H1 (cell line): Measurements from ENCODE around the gene DTNB. TPM values are rescaled to one million over a fixed set of nuclear protein-coding genes. Genes with fewer than 3 reads are reported as not detected.

ENCODE experiments used
- CTCF ChIA-PET: fragments of 300-600 bp; sonication (Branson Sonifier 250); formaldehyde crosslinking; loops from one replicate; lab custom pipeline; 2021; ENCODE audit not compliant: partially characterized antibody; lab: Charles Lee
- POLR2A ChIA-PET: fragments of 300-600 bp; sonication (Branson Sonifier 250); formaldehyde crosslinking; loops from one replicate; lab custom pipeline; 2021; ENCODE audit warnings: inconsistent platforms; ENCODE audit not compliant: partially characterized antibody; lab: Charles Lee
- DNase-seq, 2 experiments: peaks; one replicate each; pipeline versions ENCODE4 v3.0.0 to v3.0.0-alpha.2; 2010 to 2022; ENCODE audit warnings: low spot score in 2 of 2, low read depth in 1 of 2, mixed read lengths in 1 of 2
- FAIRE-seq: peaks from 2 replicates; lab custom pipeline; 2011; peaks lifted over from hg19 to GRCh38; lab: Jason Lieb, UNC
- H2AFZ ChIP-seq: 2 replicates; pipeline ENCODE4 v1.8.1; 2012; ENCODE audit warnings: low read length, inconsistent platforms
- H2AK5ac ChIP-seq: 2 replicates; pipeline ENCODE4 v1.6.1; 2013; ENCODE audit warnings: low read depth, low read length
- H2BK120ac ChIP-seq: replicated peaks from 2 replicates; pipeline ENCODE3; 2013; ENCODE audit warnings: low read depth, low read length, inconsistent platforms
- H2BK12ac ChIP-seq: 2 replicates; pipeline ENCODE4 v1.6.1; 2013; ENCODE audit warnings: low read depth, low read length
- H2BK15ac ChIP-seq: 2 replicates; pipeline ENCODE4 v1.6.1; 2013; ENCODE audit warnings: low read length
- H2BK20ac ChIP-seq: 2 replicates; pipeline ENCODE4 v1.6.1; 2013; ENCODE audit warnings: low read length
- H2BK5ac ChIP-seq: 2 replicates; pipeline ENCODE4 v1.6.1; 2013; ENCODE audit warnings: low read depth, low read length
- H3K14ac ChIP-seq: 2 replicates; pipeline ENCODE4 v1.6.1; 2013; ENCODE audit warnings: inconsistent platforms; ENCODE audit not compliant: insufficient read length
- H3K18ac ChIP-seq: 2 replicates; pipeline ENCODE4 v1.6.1; 2013; ENCODE audit warnings: low read length; ENCODE audit errors: extremely low read depth
- H3K23ac ChIP-seq: 2 replicates; pipeline ENCODE4 v1.6.1; 2013; ENCODE audit warnings: inconsistent platforms; ENCODE audit not compliant: insufficient read length
- H3K23me2 ChIP-seq: 2 replicates; pipeline ENCODE4 v1.6.1; 2013; ENCODE audit warnings: low read depth, low read length
- H3K27ac ChIP-seq: 2 replicates; pipeline ENCODE4 v1.6.1; 2011; ENCODE audit warnings: low read depth, low read length, inconsistent platforms
- H3K27me3 ChIP-seq, 4 experiments: replicated peaks in 1 of 4; 1 replicate in 1 of 4; 2 replicates in 3 of 4; pipeline versions ENCODE4 v1.6.1 to v1.8.1; 2011 to 2013; ENCODE audit warnings: low read length in 3 of 4, mild to moderate bottlenecking in 3 of 4, inconsistent platforms in 2 of 4, mixed read lengths in 2 of 4, moderate library complexity in 1 of 4; ENCODE audit not compliant: control insufficient read depth in 3 of 4, insufficient read depth in 3 of 4; ENCODE audit errors: extremely low read depth in 1 of 4
- H3K36me3 ChIP-seq, 4 experiments: 2 replicates each; pipeline versions ENCODE4 v1.6.1 to v1.8.1; 2011 to 2013; ENCODE audit warnings: mild to moderate bottlenecking in 4 of 4, low read length in 3 of 4, moderate library complexity in 2 of 4, control low read depth in 1 of 4, inconsistent platforms in 1 of 4; ENCODE audit not compliant: insufficient read depth in 4 of 4, control insufficient read depth in 2 of 4
- H3K4ac ChIP-seq: replicated peaks from 2 replicates; pipeline ENCODE3; 2013; ENCODE audit warnings: low read length, low read depth, mixed read lengths, inconsistent platforms; ENCODE audit not compliant: insufficient read length
- H3K4me1 ChIP-seq, 4 experiments: replicated peaks in 1 of 4; 1 replicate in 1 of 4; 2 replicates in 3 of 4; pipeline versions ENCODE4 v1.6.1 to v1.8.1; 2011 to 2013; ENCODE audit warnings: low read length in 3 of 4, inconsistent platforms in 2 of 4, mixed read lengths in 1 of 4; ENCODE audit not compliant: insufficient read depth in 4 of 4, control insufficient read depth in 3 of 4
- H3K4me2 ChIP-seq, 2 experiments: 2 replicates each; pipeline versions ENCODE4 v1.6.1 to v1.8.1; 2011 to 2013; ENCODE audit warnings: low read depth in 2 of 2, low read length in 2 of 2, control low read depth in 1 of 2, inconsistent platforms in 1 of 2, mild to moderate bottlenecking in 1 of 2; ENCODE audit not compliant: insufficient read depth in 1 of 2
- H3K4me3 ChIP-seq, 4 experiments: fragments of 200-600, 300-600 bp in 1 of 4; sonication (generic), shearing (Covaris generic), sonication (Bioruptor Twin) in 1 of 4; 2 replicates each; pipeline versions ENCODE4 v1.5.1 to v1.8.1; 2011 to 2016; ENCODE audit warnings: low read length in 4 of 4, low read depth in 3 of 4, control low read depth in 2 of 4, inconsistent platforms in 2 of 4, mild to moderate bottlenecking in 2 of 4, mixed read lengths in 1 of 4, moderate library complexity in 1 of 4; ENCODE audit not compliant: insufficient read depth in 2 of 4; ENCODE audit errors: extremely low read depth in 1 of 4
- H3K56ac ChIP-seq: replicated peaks from 2 replicates; pipeline ENCODE3; 2013; ENCODE audit warnings: low read depth, mild to moderate bottlenecking, mixed read lengths, low read length, inconsistent platforms; ENCODE audit not compliant: insufficient read length
- H3K79me1 ChIP-seq: 2 replicates; pipeline ENCODE4 v1.6.1; 2013; ENCODE audit warnings: low read depth, low read length, control low read depth
- H3K79me2 ChIP-seq, 2 experiments: 2 replicates each; pipeline versions ENCODE4 v1.6.1 to v1.8.1; 2012 to 2013; ENCODE audit warnings: low read length in 2 of 2, mild to moderate bottlenecking in 2 of 2, inconsistent platforms in 1 of 2; ENCODE audit not compliant: insufficient read depth in 2 of 2, control insufficient read depth in 1 of 2
- H3K9ac ChIP-seq, 4 experiments: replicated peaks in 1 of 4; 1 replicate in 1 of 4; 2 replicates in 3 of 4; pipeline versions ENCODE4 v1.6.1 to v1.8.1; 2011 to 2013; ENCODE audit warnings: low read depth in 3 of 4, low read length in 3 of 4, control low read depth in 2 of 4, mild to moderate bottlenecking in 2 of 4, moderate library complexity in 2 of 4, inconsistent platforms in 1 of 4; ENCODE audit errors: extremely low read depth in 1 of 4
- H3K9me3 ChIP-seq, 2 experiments: 2 replicates each; pipeline versions ENCODE4 v1.6.1 to v1.8.1; 2012 to 2013; ENCODE audit warnings: mild to moderate bottlenecking in 2 of 2, moderate library complexity in 2 of 2, control low read depth in 1 of 2, inconsistent platforms in 1 of 2, low read depth in 1 of 2, low read length in 1 of 2, mixed read lengths in 1 of 2; ENCODE audit not compliant: insufficient read depth in 2 of 2
- H4K20me1 ChIP-seq, 2 experiments: replicated peaks in 1 of 2; 2 replicates each; pipeline versions ENCODE3 to v1.8.1; 2011 to 2013; ENCODE audit warnings: inconsistent platforms in 2 of 2, low read length in 2 of 2, mild to moderate bottlenecking in 1 of 2; ENCODE audit not compliant: insufficient read depth in 2 of 2, control insufficient read depth in 1 of 2
- H4K5ac ChIP-seq: 2 replicates; pipeline ENCODE4 v1.6.1; 2013; ENCODE audit warnings: low read length, low read depth, mixed read lengths, inconsistent platforms; ENCODE audit not compliant: insufficient read length
- H4K8ac ChIP-seq: 2 replicates; pipeline ENCODE4 v1.8.0; 2013; ENCODE audit warnings: mild to moderate bottlenecking, moderate library complexity, low read length, inconsistent platforms; ENCODE audit not compliant: insufficient read depth; ENCODE audit errors: extremely low read depth
- H4K91ac ChIP-seq: replicated peaks from 2 replicates; pipeline ENCODE3; 2013; ENCODE audit warnings: low read length, mixed read lengths, inconsistent platforms; ENCODE audit not compliant: insufficient read length
- CBX5 ChIP-seq: fragments of 300-800, 300-1000 bp; sonication (generic); IDR thresholded peaks from 2 replicates; pipeline ENCODE4 v1.7.1; 2016; ENCODE audit warnings: antibody characterized with exemption, low read length, low read depth
- CBX8 ChIP-seq: fragments of 300-800, 300-1000 bp; sonication (generic); IDR thresholded peaks from 2 replicates; pipeline ENCODE4 v1.7.1; 2016; ENCODE audit warnings: low read depth, low read length, borderline replicate concordance
- WGBS, 2 experiments: shearing (Covaris generic) in 1 of 2; methylation state at CpG; one replicate each; pipeline versions ENCODE4 v1.1.6 to v1.1.7; 2013 to 2015; ENCODE audit warnings: low lambda C conversion rate in 2 of 2, mixed read lengths in 2 of 2, inconsistent platforms in 1 of 2, low coverage in 1 of 2, missing lambda C conversion rate in 1 of 2; ENCODE audit not compliant: insufficient replicate concordance in 2 of 2, insufficient coverage in 1 of 2, insufficient read length in 1 of 2; ENCODE audit errors: extremely low coverage in 1 of 2, missing lambda C conversion rate in 1 of 2; 5-methylcytosine and 5-hydroxymethylcytosine counted together
- polyA plus RNA-seq, 7 experiments: library from polyadenylated mRNA; depleted of rRNA in 3 of 7; stranded (reverse) in 5 of 7; unstranded in 2 of 7; fragments of >200 nt in 5 of 7; fragments of 200-250 nt in 2 of 7; gene quantifications; 1 replicate in 5 of 7; 2 replicates in 1 of 7; 4 replicates in 1 of 7; pipeline versions ENCODE4 v1.2.1 to v1.2.3, GENCODE V29; 2011 to 2013; ENCODE audit warnings: missing spikeins in 2 of 7, mixed read lengths in 2 of 7
- total RNA-seq: library from RNA; stranded (reverse); fragmentation: NEBNext Ultra II Directional; extraction: Animal tissue kit (Norgen Biotek cat#: 25700); gene quantifications from 2 replicates; pipeline ENCODE4 v1.2.1, GENCODE V29; 2021

DTNB gene
- total and polyA plus RNA-seq, 2 of the 8 experiments (the other 6 are each of a cell fraction or from before 2014, with no cell fraction given), result 39.6 to 49.5 TPM

DNA sequence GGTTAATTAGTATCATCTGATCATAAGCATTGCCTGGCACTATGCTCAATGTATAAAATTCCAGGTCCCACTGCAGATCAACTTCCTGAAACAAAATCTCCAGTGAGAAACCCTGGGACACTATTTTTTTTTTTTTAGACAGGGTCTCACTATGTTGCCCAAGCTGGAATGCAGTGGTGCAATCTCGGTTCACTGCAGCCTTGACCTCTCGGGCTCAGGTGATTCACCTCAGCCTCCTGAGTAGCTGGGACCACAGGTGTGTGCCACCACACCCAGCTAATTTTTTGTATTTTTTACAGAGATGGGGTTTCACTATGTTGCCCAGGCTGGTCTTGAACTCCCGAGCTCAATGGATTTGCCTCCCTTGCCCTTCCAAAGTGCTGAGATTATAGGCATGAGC is 31.1 kb downstream of the DTNB start:
- Histone ChIP-seq H3K23me2 (no peaks in the 10 kb centered on the region), H2BK12ac (no peak overlapping the region), H3K4me1 (no peaks in the 10 kb centered on the region), H3K36me3 (peaks cover 0 to 10% (median 0%) of the 10 kb centered on the region in 4 experiments; a peak in 2 of 8 replicates), H3K4me2 (no peak overlapping the region), H2BK15ac (no peak overlapping the region), H3K23ac (no peak overlapping the region), H3K79me1 (no peaks in the 10 kb centered on the region; the same call in 1 of the 2 replicates), H4K91ac (no peak overlapping the region), H2BK5ac (no peak overlapping the region), H3K4ac (no peak overlapping the region), H3K4me3 (no peak overlapping the region), H4K5ac (no peak overlapping the region), H3K79me2 (no peaks in the 10 kb centered on the region), H3K27me3 (no peaks in the 10 kb centered on the region), H2AFZ (no peak overlapping the region), H3K9me3 (no peaks in the 10 kb centered on the region), H3K27ac (no peak overlapping the region), H3K14ac (no peak overlapping the region), H4K8ac (no peak overlapping the region), H2BK120ac (no peak overlapping the region), H2BK20ac (no peak overlapping the region), H3K9ac (no peak overlapping the region), H3K56ac (no peak overlapping the region), H3K18ac (no peak overlapping the region), H2AK5ac (no peak overlapping the region), H4K20me1 (no peaks in the 10 kb centered on the region)
- no peak for DNase-seq
- CTCF ChIA-PET, result interaction anchor here (0.7 to 2.2 kb wide), 3 partner anchors 15 to 33 kb away, joined by 4 to 8 read pairs (median 4); no protein-coding TSS in a partner anchor
- POLR2A ChIA-PET, result no interaction called here
- WGBS, 2 experiments, result 91% methylated on average over 3 of the region's 3 CpGs; no CpG with 5 or more reads in 1 of the 2 experiments
- TF ChIP-seq CBX5 (no peak), CBX8 (no peak)
- no peak for FAIRE-seq
